ENCODE results near the gene PRSS16.

The PRSS16 gene

GRCh38 chr6:27288136-27289044 is 40.9 kb downstream of the PRSS16 start:
- Mint-ChIP-seq H3K36me3 (peaks cover 20% of the 10 kb centered on the region), H3K4me1 (peaks cover 14% of the 10 kb centered on the region), H3K9me3 (peaks cover 20% of the 10 kb centered on the region), H3K4me3 (no peak overlapping the region), H3K27ac (no peak overlapping the region)
- DNase-seq (ENCODE audit: low spot score in 2 of 2) (no peak), ATAC-seq (no peak)

DNA sequence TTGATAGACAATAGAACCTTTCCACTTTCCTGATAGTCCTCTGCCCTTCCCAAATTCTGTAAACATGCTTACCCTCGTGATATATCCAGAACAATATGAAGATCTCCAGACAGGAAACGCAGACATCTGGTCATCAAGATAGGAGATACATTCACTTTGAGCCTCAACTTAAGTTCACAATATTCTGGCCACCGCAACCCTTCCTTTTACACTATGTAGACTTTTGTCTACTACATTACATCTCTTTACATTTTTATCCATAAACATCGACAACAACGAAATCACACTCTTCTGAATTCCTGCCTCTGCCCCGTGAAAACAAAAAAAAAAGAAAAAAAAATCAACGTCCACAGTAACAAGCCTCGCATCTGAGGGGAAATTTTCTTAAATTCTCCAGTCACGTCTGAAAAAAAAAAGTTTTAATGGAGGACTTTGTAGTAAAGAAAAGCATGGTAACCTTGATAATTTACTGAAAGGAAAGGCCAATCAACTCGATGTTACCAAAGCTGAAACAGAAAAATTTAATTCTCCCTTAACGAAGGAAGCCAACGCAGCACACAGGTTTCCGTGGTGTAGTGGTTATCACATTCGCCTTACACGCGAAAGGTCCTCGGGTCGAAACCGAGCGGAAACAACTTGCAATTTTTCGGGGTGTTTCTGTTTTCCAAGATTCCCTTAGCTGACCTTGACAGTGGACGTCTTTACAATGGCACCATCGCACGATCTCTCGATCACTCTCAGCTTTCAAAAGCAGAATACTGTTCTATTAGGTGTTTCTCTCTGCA is 42.8 kb downstream of the PRSS16 start:
- no peak overlapping the region for H3K27ac Mint-ChIP-seq

DNA sequence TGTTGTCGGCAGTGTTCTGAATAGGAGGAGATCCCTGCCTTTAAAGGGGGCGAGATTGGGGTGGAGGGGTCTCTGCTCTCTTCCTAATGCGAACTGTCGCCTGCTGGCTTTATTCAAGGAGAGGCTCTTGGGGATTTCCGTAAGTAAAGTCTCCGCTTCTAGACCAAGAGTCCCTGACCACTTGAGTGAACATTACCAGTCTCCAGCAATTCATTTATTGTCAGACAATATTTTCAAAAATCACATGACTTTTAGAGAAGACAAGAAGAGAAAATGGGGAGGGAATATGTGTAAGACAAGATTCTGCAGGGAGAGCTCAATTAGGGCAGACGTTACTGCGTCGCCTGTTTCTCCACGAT is 43.3 kb downstream of the PRSS16 start:
- H3K4me3 Mint-ChIP-seq = no peak overlapping the region

More for the DNA sequence above, 42.8 kb downstream of the PRSS16 start:
- Mint-ChIP-seq H3K36me3 (peaks cover 23% of the 10 kb centered on the region), H3K4me1 (peaks cover 14% of the 10 kb centered on the region), H3K4me3 (no peak overlapping the region), H3K9me3 (peaks cover 16% of the 10 kb centered on the region)
- no peak for DNase-seq (ENCODE audit: low spot score in 2 of 2)
- ATAC-seq = no peak

DNA sequence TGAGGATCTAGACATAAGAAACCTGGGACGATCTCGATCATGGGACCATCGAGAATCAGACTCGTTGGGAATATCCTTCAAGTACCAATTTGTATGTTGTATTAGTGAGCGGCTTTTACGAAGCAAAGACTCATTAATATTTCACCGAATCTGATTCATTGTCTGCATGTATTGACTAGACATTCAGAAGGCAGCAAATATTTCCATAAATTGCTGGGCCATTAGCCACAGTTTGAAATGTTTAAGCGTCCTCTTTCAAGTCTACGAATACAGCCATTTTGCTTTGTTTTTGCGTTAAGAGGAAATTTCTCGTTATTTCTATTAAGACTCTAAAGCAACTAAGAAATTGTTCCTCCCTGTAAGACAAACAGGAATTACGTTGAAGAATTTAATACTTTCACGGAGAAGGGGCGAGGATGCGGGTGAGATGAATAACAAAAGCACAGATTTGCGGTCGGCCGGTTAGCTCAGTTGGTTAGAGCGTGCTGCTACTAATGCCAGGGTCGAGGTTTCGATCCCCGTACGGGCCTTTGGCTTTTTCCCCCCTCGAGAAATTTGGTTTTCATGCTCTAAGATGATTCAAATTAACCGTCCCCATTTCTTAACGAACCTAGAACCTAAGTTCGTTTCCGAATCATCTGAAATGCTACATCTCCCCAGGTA is 46.1 kb downstream of the PRSS16 start:
- no peak overlapping the region for H3K27ac Mint-ChIP-seq
- ATAC-seq = no peak

More for the DNA sequence above, 43.3 kb downstream of the PRSS16 start:
- Mint-ChIP-seq H3K4me1 (peaks cover 19% of the 10 kb centered on the region), H3K9me3 (peaks cover 14% of the 10 kb centered on the region), H3K27ac (no peak overlapping the region), H3K36me3 (peaks cover 29% of the 10 kb centered on the region)
- no peak for ATAC-seq
- DNase-seq (ENCODE audit: low spot score in 2 of 2) = no peak

GRCh38 chr6:27294409-27294808 is 46.9 kb downstream of the PRSS16 start:
- Mint-ChIP-seq H3K4me3 (no peak overlapping the region), H3K9me3 (peaks cover 10% of the 10 kb centered on the region)
- DNase-seq (ENCODE audit: low spot score in 2 of 2) = no peak

More for the DNA sequence above, 46.1 kb downstream of the PRSS16 start:
- Mint-ChIP-seq H3K36me3 (peaks cover 33% of the 10 kb centered on the region), H3K9me3 (peaks cover 14% of the 10 kb centered on the region), H3K4me3 (no peak overlapping the region), H3K4me1 (peaks cover 9% of the 10 kb centered on the region)
- no peak for DNase-seq (ENCODE audit: low spot score in 2 of 2)

DNA sequence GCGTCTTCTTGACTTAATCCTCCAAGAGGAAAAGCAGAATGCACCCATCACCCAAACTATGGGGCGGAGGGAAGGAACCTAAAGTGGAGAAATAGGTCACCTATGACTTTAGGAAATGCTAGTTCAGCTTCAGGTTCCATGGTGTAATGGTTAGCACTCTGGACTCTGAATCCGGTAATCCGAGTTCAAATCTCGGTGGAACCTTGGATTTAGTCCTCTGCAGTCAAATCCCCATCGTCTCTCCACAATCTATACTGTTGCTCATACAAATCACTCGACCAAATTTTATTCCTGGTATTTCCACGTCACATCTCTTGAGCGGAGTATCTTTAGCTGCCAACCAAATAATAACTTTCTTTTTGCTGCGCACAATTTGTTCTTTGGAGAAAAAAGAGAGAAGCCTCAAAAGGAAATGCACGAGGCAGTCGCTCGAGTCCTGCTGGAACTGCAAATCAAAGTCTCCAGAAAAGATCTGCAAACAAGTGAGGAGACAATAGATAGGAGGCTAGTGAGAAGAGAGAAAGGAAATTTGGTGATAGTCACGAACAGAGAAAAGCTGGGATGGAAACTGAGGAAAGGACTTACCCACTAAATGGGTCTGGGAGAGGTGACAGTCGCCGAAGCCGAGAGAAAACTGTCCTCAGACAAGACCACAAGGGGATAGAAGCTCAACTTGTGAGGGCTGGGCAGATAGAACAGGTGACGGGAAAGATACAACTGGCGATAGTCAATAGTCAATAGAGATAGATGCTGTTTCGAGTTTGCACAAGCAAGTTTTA is 48.0 kb downstream of the PRSS16 start:
- Mint-ChIP-seq H3K36me3 (peaks cover 27% of the 10 kb centered on the region), H3K4me3 (no peak overlapping the region)

More at GRCh38 chr6:27294409-27294808, 46.9 kb downstream of the PRSS16 start:
- Mint-ChIP-seq H3K27ac (no peak overlapping the region), H3K4me1 (peaks cover 7% of the 10 kb centered on the region), H3K36me3 (peaks cover 31% of the 10 kb centered on the region)
- no peak for ATAC-seq

GRCh38 chr6:27296106-27296783 is 48.7 kb downstream of the PRSS16 start:
- peaks cover 7% of the 10 kb centered on the region for H3K4me1 Mint-ChIP-seq
- DNase-seq (ENCODE audit: low spot score in 2 of 2) = no peak
- no peak overlapping the region for H3K27ac Mint-ChIP-seq
- H3K4me3 Mint-ChIP-seq = no peak overlapping the region
- H3K36me3 Mint-ChIP-seq = peaks cover 22% of the 10 kb centered on the region
- peaks cover 10% of the 10 kb centered on the region for H3K9me3 Mint-ChIP-seq
- no peak for ATAC-seq

More for the DNA sequence above, 48.0 kb downstream of the PRSS16 start:
- H3K27ac Mint-ChIP-seq = no peak overlapping the region
- ATAC-seq (no peak), DNase-seq (ENCODE audit: low spot score in 2 of 2) (no peak)
- peaks cover 7% of the 10 kb centered on the region for H3K4me1 Mint-ChIP-seq
- H3K9me3 Mint-ChIP-seq = peaks cover 10% of the 10 kb centered on the region

GRCh38 chr6:27297484-27297856 is 50.0 kb downstream of the PRSS16 start:
- H3K9me3 Mint-ChIP-seq = peaks cover 7% of the 10 kb centered on the region
- ATAC-seq (no peak), DNase-seq (ENCODE audit: low spot score in 2 of 2) (no peak)
- peaks cover 22% of the 10 kb centered on the region for H3K36me3 Mint-ChIP-seq
- H3K27ac Mint-ChIP-seq = no peak overlapping the region
- no peak overlapping the region for H3K4me3 Mint-ChIP-seq
- H3K4me1 Mint-ChIP-seq = peaks cover 7% of the 10 kb centered on the region

GRCh38 chr6:27297857-27298730 is 50.6 kb downstream of the PRSS16 start:
- Mint-ChIP-seq H3K4me1 (peaks cover 7% of the 10 kb centered on the region), H3K4me3 (no peak overlapping the region), H3K27ac (no peak overlapping the region), H3K36me3 (peaks cover 22% of the 10 kb centered on the region), H3K9me3 (peaks cover 10% of the 10 kb centered on the region)
- DNase-seq (ENCODE audit: low spot score in 2 of 2) (no peak), ATAC-seq (no peak)

GRCh38 chr6:27303613-27304272 is 56.2 kb downstream of the PRSS16 start:
- no peak for DNase-seq (ENCODE audit: low spot score in 2 of 2)
- Mint-ChIP-seq H3K36me3 (no peaks in the 10 kb centered on the region), H3K9me3 (peaks cover 3% of the 10 kb centered on the region), H3K27ac (no peak overlapping the region), H3K4me3 (no peak overlapping the region), H3K4me1 (no peaks in the 10 kb centered on the region)
- ATAC-seq = no peak
